RWPE1 (cell line): ENCODE data around the gene CAVIN1.

Experiments
- CTCF ChIA-PET: fragments of 350-600 bp; sonication (Branson Sonifier 250); formaldehyde crosslinking; extraction: SDS; loops from one replicate; lab custom pipeline; 2021; lab: Yijun Ruan, JAX
- POLR2A ChIA-PET: fragments of 400-600 bp; formaldehyde crosslinking; extraction: SDS; loops from one replicate; lab custom pipeline; 2020; ENCODE audit warnings: antibody characterized with exemption; ENCODE audit not compliant: low non-redundant PET; lab: Yijun Ruan, JAX
- DNase-seq: peaks from one replicate; pipeline ENCODE4 v3.0.0; 2012; ENCODE audit warnings: low spot score
- H3K27ac ChIP-seq: fragments of 450-650 bp; 2 replicates; pipeline ENCODE4 v1.5.1; 2017
- TF ChIP-seq, protein P1 (sequence below): fragments of 450-650 bp; conservative IDR thresholded peaks from 2 replicates; pipeline ENCODE4 v1.5.1; 2017; ENCODE audit warnings: low read depth, mild to moderate bottlenecking

CAVIN1 gene

DNA sequence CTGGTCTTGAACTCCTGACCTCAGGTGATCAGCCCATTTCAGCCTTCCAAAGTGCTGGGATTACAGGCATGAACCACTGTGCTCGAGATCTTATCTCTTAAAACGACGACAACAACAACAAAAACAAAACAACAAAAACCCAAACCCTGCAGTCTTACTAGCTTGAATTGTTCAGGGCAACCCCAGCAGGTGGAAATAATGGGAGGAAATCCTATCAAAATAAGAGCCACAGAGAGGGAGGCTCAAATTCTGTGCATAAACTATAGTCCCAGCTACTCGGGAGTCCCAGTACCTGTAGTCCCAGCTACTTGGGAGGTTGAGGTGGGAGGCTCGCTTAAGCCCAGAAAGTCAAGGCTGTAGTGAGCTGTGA, 19.1 kb upstream of the CAVIN1 start:
- no peak overlapping the region for H3K27ac ChIP-seq
- DNase-seq = no peak
- TF ChIP-seq, protein P1, sequence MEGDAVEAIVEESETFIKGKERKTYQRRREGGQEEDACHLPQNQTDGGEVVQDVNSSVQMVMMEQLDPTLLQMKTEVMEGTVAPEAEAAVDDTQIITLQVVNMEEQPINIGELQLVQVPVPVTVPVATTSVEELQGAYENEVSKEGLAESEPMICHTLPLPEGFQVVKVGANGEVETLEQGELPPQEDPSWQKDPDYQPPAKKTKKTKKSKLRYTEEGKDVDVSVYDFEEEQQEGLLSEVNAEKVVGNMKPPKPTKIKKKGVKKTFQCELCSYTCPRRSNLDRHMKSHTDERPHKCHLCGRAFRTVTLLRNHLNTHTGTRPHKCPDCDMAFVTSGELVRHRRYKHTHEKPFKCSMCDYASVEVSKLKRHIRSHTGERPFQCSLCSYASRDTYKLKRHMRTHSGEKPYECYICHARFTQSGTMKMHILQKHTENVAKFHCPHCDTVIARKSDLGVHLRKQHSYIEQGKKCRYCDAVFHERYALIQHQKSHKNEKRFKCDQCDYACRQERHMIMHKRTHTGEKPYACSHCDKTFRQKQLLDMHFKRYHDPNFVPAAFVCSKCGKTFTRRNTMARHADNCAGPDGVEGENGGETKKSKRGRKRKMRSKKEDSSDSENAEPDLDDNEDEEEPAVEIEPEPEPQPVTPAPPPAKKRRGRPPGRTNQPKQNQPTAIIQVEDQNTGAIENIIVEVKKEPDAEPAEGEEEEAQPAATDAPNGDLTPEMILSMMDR = no peak
- ChIA-PET CTCF (interaction anchor here (1.8 kb wide), 1 partner anchor 13 kb away, joined by 7 read pairs; no protein-coding TSS in a partner anchor), POLR2A (interaction anchor here (0.6 kb wide), 1 partner anchor 9 kb away, joined by 4 read pairs; no protein-coding TSS in a partner anchor)

DNA sequence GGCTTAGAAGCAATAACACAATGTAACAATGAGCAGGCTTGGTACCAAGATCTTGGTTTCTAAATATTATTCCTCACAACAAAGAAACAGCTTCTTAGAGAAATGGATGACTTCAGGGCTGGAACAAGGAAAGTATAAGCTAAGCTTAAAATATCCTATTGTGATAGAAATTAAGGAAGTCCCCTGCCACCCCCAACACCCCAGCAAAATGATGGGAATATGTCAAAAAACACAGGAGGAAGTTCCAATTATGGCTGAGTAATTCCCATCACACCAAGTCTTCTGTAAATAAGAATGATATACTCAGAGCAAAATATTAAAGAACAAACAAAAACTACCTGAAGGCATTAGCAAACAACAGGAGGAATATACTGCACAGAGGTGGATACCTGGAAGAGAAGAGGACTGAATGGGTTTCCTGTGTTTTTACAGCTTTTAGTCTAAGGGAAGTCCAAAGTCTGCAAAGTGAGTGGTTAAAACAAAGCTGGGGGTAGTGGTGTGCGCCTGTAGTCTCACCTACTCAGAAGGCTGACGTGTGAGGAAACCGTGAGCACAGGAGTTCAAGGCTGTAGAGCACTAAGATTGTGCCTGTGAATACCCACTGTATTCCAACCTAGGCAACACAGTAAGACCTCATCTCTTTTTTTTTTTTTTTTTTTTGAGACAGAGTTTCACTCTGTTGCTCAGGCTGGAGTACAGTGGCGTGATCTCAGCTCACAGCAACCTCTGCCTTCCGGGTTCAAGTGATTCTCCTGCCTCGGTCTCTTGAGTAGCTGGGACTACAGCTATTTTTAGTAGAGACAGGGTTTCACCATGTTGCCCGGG, 18.5 kb upstream of the CAVIN1 start:
- no peak overlapping the region for H3K27ac ChIP-seq
- ChIA-PET POLR2A (interaction anchor here (0.6 kb wide), 2 partner anchors 10 to 14 kb away, joined by 4 to 8 read pairs; no protein-coding TSS in a partner anchor), CTCF (interaction anchor here (1.8 kb wide), 1 partner anchor 12 kb away, joined by 7 read pairs; no protein-coding TSS in a partner anchor)

DNA sequence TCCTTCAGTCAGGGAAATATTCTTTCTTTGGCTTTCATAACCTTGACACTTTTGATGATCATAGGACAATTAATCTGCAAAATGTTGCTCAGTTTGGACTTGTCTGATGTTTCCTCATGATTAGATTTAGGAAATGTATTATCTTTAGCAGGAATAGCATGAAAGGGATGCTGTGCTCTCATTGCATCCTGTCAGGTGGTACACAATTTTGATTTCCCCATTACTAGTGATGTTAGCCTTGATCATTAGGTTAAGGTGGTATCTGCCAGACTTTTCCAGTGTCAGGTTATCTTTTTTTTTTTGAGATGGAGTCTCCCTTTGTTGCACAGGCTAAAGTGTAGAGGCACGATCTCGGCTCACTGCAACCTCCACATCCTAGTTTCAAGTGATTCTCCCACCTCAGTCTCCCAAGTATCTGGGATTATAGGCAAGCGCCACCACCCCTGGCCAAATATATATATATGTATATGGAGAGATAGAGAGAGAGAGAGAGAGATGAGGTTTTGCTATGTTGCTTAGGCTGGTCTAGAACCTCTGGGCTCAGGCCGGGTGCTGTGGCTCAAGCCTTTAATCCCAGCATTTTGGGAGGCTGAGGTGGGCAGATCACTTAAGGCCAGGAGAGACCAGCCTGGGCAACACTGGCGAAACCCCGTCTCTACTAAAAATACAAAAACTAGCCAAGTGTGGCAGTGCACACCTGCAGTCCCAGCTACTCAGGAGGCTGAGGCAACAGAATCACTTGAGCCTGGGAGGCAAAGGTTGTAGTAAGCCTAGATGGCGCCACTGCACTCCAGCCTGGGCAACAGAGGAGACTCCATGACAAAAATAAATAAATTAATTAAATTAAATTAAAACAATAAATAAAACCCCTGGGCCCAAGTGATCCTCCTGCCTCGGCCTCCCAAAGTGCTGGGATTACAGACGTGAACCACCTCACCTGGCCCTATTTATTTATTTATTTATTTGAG, 15.8 kb upstream of the CAVIN1 start:
- CTCF ChIA-PET = interaction anchor here (0.6 kb wide), 3 partner anchors 32 to 157 kb away, joined by 3 to 5 read pairs (median 5); no protein-coding TSS in a partner anchor
- DNase-seq = no peak
- TF ChIP-seq, protein P1 = no peak
- H3K27ac ChIP-seq = no peak overlapping the region
- POLR2A ChIA-PET = no interaction called here

More for the DNA sequence above, 18.5 kb upstream of the CAVIN1 start:
- TF ChIP-seq, protein P1 = no peak
- DNase-seq = no peak

DNA sequence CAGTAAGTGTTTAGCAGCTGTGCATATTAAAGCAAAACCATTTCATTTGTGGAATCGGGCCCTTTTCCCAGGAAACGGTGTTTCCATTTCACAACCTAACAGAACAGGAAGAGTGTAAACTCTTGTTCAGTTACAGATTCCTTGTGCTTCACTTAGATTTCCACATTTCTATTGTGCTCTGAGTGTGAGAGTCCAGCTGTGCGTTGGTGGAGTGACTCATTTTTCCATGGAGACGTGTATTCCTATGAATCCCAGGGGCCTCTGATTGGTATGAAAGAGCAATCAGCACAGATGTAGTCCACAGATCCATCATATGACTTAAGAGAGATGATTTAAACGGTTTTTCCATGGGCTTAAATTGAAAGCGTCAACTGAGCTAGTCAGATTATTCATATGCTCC, 13.3 kb upstream of the CAVIN1 start:
- ChIA-PET POLR2A (no interaction called here), CTCF (interaction anchor here (0.7 kb wide), 2 partner anchors 47 to 84 kb away, joined by 3 read pairs; no protein-coding TSS in a partner anchor)
- TF ChIP-seq, protein P1 = no peak
- H3K27ac ChIP-seq = no peak overlapping the region
- DNase-seq = peak; percentile 66

DNA sequence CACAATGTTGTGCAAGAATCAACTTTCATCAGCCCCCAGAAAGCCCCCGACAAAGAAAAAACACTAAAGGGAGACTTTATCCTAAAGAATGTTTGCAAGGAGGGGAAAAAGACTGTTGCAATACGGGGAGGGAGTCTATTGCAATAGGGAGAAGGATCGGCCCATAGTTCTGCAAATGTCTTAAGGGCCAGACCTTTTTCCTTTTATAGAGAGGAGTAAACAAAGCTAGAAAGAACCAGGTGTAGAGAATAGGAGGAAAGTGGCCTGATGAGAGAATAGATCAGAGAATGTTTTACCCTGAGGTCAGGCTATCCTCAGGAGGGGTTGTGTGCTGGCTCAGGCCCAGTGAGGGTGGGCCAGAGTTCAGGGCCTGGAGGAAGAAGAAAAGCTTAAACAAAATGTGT, 8.7 kb upstream of the CAVIN1 start:
- H3K27ac ChIP-seq = no peak overlapping the region
- TF ChIP-seq, protein P1 = no peak
- CTCF ChIA-PET = interaction anchor here (0.6 to 0.7 kb wide), 2 partner anchors 28 to 34 kb away, joined by 3 to 4 read pairs; no protein-coding TSS in a partner anchor
- POLR2A ChIA-PET = no interaction called here
- DNase-seq = no peak
